AG09309 (cell line): ENCODE results near the gene AHCYL1.

Experiments
- DNase-seq: peaks from one replicate; pipeline ENCODE4 v3.0.0-alpha.2; 2010; ENCODE audit warnings: low read depth
- H3K4me3 ChIP-seq: 2 replicates; pipeline ENCODE4 v1.5.1; 2011; ENCODE audit warnings: mild to moderate bottlenecking, low read depth, low read length, moderate library complexity; ENCODE audit not compliant: control insufficient read depth
- CTCF ChIP-seq: IDR thresholded peaks from 2 replicates; pipeline ENCODE4 v1.5.1; 2011; ENCODE audit warnings: mild to moderate bottlenecking, low read depth, low read length, inconsistent platforms; ENCODE audit not compliant: insufficient read depth, control insufficient read depth; ENCODE audit errors: missing control alignments

AHCYL1 gene

GRCh38 chr1:109984456-109985246 lies at the start of gene AHCYL1:
Gene AHCYL1 (plus strand): TSS chr1:109984765. CDS start chr1:109985053, 288 bp downstream.
- DNase-seq: peak; percentile 95
- peak; percentile 96 for TF ChIP-seq CTCF
- peak within 1 kb of the TSS; percentile 84 for H3K4me3 ChIP-seq

GRCh38 chr1:109935451-109935900 lies 49.1 kb upstream of the AHCYL1 start:
- H3K4me3 ChIP-seq: no peak overlapping the region
- DNase-seq: no peak
- TF ChIP-seq CTCF: no peak

- DNase-seq: no peak
- no peak overlapping the region for H3K4me3 ChIP-seq
- TF ChIP-seq CTCF: no peak
Observed at GRCh38 chr1:109937738-109938137, 46.8 kb upstream of the AHCYL1 start.

GRCh38 chr1:109938556-109938955 lies 46.0 kb upstream of the AHCYL1 start:
- DNase-seq: no peak
- H3K4me3 ChIP-seq: no peak overlapping the region
- no peak for TF ChIP-seq CTCF

- H3K4me3 ChIP-seq: no peak overlapping the region
- no peak for TF ChIP-seq CTCF
- no peak for DNase-seq
Observed at GRCh38 chr1:109942434-109942833, 42.1 kb upstream of the AHCYL1 start.

- no peak for TF ChIP-seq CTCF
- no peak overlapping the region for H3K4me3 ChIP-seq
- DNase-seq: no peak
Observed at GRCh38 chr1:109944541-109944940, 40.0 kb upstream of the AHCYL1 start.
